Activated CD8-positive, alpha-beta T cell treated with anti-CD3 and anti-CD28 coated beads for 36 hours (primary cell): ENCODE measurements around the gene ZNF598. TPM values are rescaled to one million over a fixed set of nuclear protein-coding genes. Genes with fewer than 3 reads are reported as not detected.

Experiments used
- ATAC-seq: fragments of 200-7000 bp; cut with Tn5 transposase; one replicate; pipeline ENCODE4 v1.10.0; 2021; ENCODE audit warnings: mild to moderate bottlenecking, moderate library complexity
- CTCF ChIA-PET: fragments of 350-600 bp; sonication (Branson Sonifier 250); formaldehyde crosslinking; loops from one replicate; lab custom pipeline; 2021; ENCODE audit warnings: antibody characterized with exemption; lab: Charles Lee
- POLR2A ChIA-PET: fragments of 350-600 bp; sonication (Branson Sonifier 250); formaldehyde crosslinking; loops from one replicate; lab custom pipeline; 2021; ENCODE audit warnings: antibody characterized with exemption; lab: Charles Lee
- DNase-seq: peaks from one replicate; pipeline ENCODE4 v3.0.0-alpha.2; 2020
- H3K27ac Mint-ChIP-seq: one replicate; pipeline ENCODE4 v1.8.0; 2021; ENCODE audit warnings: mild to moderate bottlenecking, mixed read lengths
- H3K27me3 Mint-ChIP-seq: one replicate; pipeline ENCODE4 v1.8.0; 2021; ENCODE audit warnings: mixed read lengths
- H3K36me3 Mint-ChIP-seq: one replicate; pipeline ENCODE4 v1.8.0; 2021; ENCODE audit warnings: low read depth, mixed read lengths
- H3K4me1 Mint-ChIP-seq: one replicate; pipeline ENCODE4 v1.8.0; 2021; ENCODE audit warnings: low read depth, mixed read lengths
- H3K4me3 Mint-ChIP-seq: one replicate; pipeline ENCODE4 v1.8.0; 2021; ENCODE audit warnings: mild to moderate bottlenecking, moderate library complexity, mixed read lengths
- H3K9me3 Mint-ChIP-seq: one replicate; pipeline ENCODE4 v1.8.0; 2021; ENCODE audit warnings: mixed read lengths
- CTCF ChIP-seq: fragments of 200-600 bp; IDR thresholded peaks from one replicate; pipeline ENCODE4 v1.8.0; 2022; ENCODE audit warnings: antibody characterized with exemption, mild to moderate bottlenecking
- intact Hi-C: fragments of 100-400 bp; cut with micrococcal nuclease; formaldehyde crosslinking; loops from one replicate; pipeline ENCODE4 v1.10.0; 2022
- total RNA-seq, 2 experiments: library from RNA; stranded (reverse); gene quantifications; one replicate each; pipeline ENCODE4 v1.2.3, GENCODE V29; 2021

The ZNF598 gene
- total RNA-seq, 2 experiments from 2014 or later, result 85.5 to 90.3 TPM

DNA sequence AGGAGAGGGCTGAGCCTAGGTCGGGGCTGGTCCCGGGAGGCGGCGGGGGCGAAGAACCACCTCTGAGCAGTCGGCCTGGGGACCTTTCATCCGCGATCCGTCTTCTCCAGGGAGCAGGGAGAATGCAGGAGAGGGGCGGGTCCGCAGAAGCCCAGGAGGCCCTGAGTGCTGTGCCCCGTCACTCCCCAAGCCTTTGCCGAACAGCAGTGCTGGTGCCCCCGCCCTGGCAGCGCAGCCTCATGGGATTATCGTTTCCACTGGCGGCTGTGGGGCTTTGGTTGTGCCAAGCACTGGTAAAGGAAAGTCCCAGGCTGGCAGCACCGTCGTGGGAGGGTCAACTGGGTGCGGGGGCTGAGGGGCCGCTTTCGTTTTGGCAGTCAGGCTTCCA lies 37.1 kb downstream of the ZNF598 start:
- intact Hi-C loops, result no loop called here
- POLR2A ChIA-PET, result interaction anchor here (0.7 to 29.2 kb wide), 6 partner anchors 7 to 182 kb away, joined by 3 to 505 read pairs (median 14); partner anchors contain the start of genes GFER, NDUFB10, NOXO1 and RNF151
- Mint-ChIP-seq H3K4me3 (peak overlapping the region; percentile 95), H3K27me3 (no peaks in the 10 kb centered on the region), H3K9me3 (no peaks in the 10 kb centered on the region), H3K4me1 (peaks cover 20% of the 10 kb centered on the region), H3K27ac (peak overlapping the region; percentile 94), H3K36me3 (peaks cover 34% of the 10 kb centered on the region)
- ATAC-seq (peak; percentile 3), DNase-seq (peak; percentile 33)
- TF ChIP-seq CTCF, result no peak
- CTCF ChIA-PET, result interaction anchor here (1.0 to 1.3 kb wide), 4 partner anchors 10 to 168 kb away, joined by 3 to 6 read pairs (median 3); no protein-coding TSS in a partner anchor

DNA sequence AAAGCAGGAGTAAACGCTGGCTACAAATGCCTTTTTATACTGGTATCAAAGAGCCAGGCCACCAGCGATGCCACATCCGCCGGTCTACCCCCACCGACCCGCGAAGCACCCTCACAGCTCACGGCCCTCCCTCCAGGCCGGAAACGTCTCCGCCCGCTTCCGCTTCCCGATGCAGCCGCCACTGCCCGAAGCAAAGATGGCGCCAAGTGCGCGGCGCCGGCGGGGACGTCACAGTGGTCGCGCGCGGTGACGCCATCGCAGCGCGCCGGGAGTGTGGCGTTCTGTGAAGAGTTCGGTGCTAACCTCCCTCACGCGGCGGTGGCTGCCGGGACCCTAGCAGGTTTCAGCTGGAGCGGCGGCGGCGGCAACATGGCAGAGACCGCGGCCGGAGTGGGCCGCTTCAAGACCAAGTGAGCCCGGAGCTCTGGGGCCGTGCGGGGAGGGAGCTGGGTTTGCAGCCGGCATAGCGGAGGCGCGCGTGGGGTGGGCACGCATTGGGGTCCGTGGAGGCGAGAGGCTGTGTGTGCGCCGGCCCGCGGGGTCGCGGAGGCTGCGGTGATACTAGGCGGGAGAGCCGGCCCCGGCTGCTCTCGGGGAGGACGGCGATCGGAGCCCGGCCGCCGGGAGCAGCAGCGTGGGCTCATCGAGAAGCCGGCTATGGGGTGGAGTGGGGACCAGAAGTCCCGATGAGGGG lies 37.7 kb downstream of the ZNF598 start, which contains the start of gene TBL3:
Gene TBL3, plus strand, starts transcription at position 258 of the 694 bp plus-strand sequence. Its CDS starts 112 bp downstream, at position 370.
- Mint-ChIP-seq H3K27ac (peak within 1 kb of the TSS; percentile 94), H3K27me3 (no peaks in the 10 kb centered on the region), H3K9me3 (no peaks in the 10 kb centered on the region), H3K36me3 (peaks cover 35% of the 10 kb centered on the region), H3K4me3 (peak within 1 kb of the TSS; percentile 95), H3K4me1 (peaks cover 20% of the 10 kb centered on the region)
- DNase-seq, result peak; percentile 97
- POLR2A ChIA-PET, result interaction anchor here (0.7 to 29.2 kb wide), 9 partner anchors 6 to 192 kb away, joined by 3 to 505 read pairs (median 4); partner anchors contain the start of genes GFER, NDUFB10, NOXO1 and RNF151
- peak; percentile 98 for ATAC-seq
- intact Hi-C loops, result no loop called here
- CTCF ChIA-PET, result interaction anchor here (1.0 to 1.4 kb wide), 5 partner anchors 11 to 169 kb away, joined by 3 to 6 read pairs (median 3); no protein-coding TSS in a partner anchor
- no peak for TF ChIP-seq CTCF

DNA sequence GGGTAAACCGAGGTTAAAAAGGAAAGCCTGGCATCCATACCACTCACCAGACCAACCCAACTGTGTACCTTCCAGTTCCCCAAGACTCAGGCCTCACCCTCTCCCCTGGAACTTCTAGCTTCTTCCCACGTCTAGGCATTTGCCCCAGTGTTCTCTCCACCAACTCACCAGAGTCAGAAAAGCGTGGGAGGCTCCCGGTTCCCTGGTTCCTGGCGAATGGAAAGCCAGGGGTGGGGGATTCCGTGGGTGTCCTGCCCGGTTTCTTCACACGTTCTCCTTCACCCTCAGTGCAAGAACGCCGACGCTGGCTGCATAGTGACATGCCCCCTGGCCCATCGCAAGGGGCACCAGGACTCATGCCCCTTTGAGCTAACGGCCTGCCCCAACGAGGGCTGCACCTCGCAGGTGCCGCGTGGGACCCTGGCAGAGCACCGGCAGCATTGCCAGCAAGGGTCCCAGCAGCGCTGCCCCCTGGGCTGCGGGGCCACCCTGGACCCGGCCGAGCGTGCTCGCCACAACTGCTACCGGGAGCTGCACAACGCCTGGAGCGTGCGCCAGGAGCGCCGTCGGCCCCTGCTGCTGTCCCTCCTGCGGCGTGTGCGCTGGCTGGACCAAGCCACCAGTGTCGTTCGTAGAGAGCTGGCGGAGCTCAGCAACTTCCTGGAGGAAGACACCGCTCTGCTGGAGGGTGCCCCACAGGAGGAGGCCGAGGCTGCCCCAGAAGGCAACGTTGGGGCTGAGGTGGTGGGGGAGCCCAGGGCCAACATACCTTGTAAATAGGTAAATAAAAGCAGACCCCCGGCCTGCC lies 41.3 kb downstream of the ZNF598 start:
- Mint-ChIP-seq H3K4me1 (peaks cover 23% of the 10 kb centered on the region), H3K9me3 (no peaks in the 10 kb centered on the region), H3K27ac (no peak overlapping the region), H3K27me3 (no peaks in the 10 kb centered on the region), H3K36me3 (peaks cover 33% of the 10 kb centered on the region), H3K4me3 (no peak overlapping the region)
- ATAC-seq (no peak), DNase-seq (no peak)
- ChIA-PET CTCF (interaction anchor here (0.6 kb wide), 1 partner anchor 36 kb away, joined by 3 read pairs; no protein-coding TSS in a partner anchor), POLR2A (interaction anchor here (7.6 to 14.3 kb wide), 2 partner anchors 16 to 185 kb away, joined by 80 to 505 read pairs; partner anchors contain the start of genes GFER, NOXO1, SYNGR3 and TBL3)
- no peak for TF ChIP-seq CTCF
- intact Hi-C loops, result no loop called here

DNA sequence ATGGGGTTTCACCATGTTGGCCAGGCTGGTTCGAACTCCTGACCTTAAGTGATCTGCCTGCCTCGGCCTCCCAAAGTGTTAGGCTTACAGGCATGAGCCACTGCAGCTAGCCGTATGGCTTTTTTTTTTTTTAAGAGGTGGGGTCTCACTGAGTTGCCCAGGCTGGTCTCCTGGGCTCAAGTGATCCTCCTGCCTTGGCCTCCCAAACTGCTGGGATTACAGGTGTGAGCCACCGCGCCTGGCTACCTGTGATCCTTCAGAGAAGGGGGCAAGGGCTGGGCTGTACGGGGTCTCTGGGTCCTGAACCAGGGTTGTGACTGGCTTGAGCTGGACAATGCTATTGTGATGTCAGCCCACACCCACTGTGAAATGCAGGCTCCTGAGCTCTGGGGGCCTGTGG lies 43.2 kb downstream of the ZNF598 start, which contains the start of gene RNF151:
Gene RNF151, plus strand, starts transcription at position 397 of the 400 bp plus-strand sequence. CDS start 26 bp downstream, outside the sequence.
- TF ChIP-seq CTCF, result no peak
- Mint-ChIP-seq H3K9me3 (no peaks in the 10 kb centered on the region), H3K27ac (peak within 1 kb of the TSS; percentile 96), H3K4me1 (peaks cover 28% of the 10 kb centered on the region), H3K36me3 (peaks cover 42% of the 10 kb centered on the region), H3K4me3 (peak within 1 kb of the TSS; percentile 98), H3K27me3 (no peaks in the 10 kb centered on the region)
- ChIA-PET CTCF (no interaction called here), POLR2A (interaction anchor here (0.7 to 14.3 kb wide), 7 partner anchors 18 to 194 kb away, joined by 3 to 505 read pairs (median 8); partner anchors contain the start of genes EME2, GFER, MRPS34 and MSRB1)
- ATAC-seq (no peak), DNase-seq (no peak)
- intact Hi-C loops, result no loop called here
